CD4-positive, alpha-beta T cell treated with Interferon alpha-2 for 1 hour (primary cell): ENCODE data around the gene SPG11.
"Not testable (repeated sequence)": the region's sequence is repeated elsewhere in the genome, so short reads cannot be mapped to it uniquely, and the experiment has no call there.

ENCODE experiments used
- DNase-seq, 2 donors: peaks; one replicate each; pipeline ENCODE4 v3.0.0-alpha.2; 2020 to 2022

The SPG11 gene

GRCh38 chr15:44554934-44555723, 108.3 kb downstream of the SPG11 start:
- DNase-seq, result no peak

- DNase-seq, result no peak
Measured at GRCh38 chr15:44550734-44551133, 112.7 kb downstream of the SPG11 start.

GRCh38 chr15:44550256-44550655, 113.2 kb downstream of the SPG11 start:
- DNase-seq, result peak in 1 of 2 donors; percentile 37

- not testable (repeated sequence) for DNase-seq
Measured at GRCh38 chr15:44549152-44549551, 114.3 kb downstream of the SPG11 start.

GRCh38 chr15:44545913-44546802, 117.3 kb downstream of the SPG11 start:
- peak in 1 of 2 donors; percentile 57 for DNase-seq

- DNase-seq, result not testable (repeated sequence)
Measured at GRCh38 chr15:44544745-44545144, 118.7 kb downstream of the SPG11 start.

GRCh38 chr15:44542596-44542995, 120.9 kb downstream of the SPG11 start:
- no peak for DNase-seq

GRCh38 chr15:44541282-44541958, 122.0 kb downstream of the SPG11 start:
- DNase-seq, result no peak

GRCh38 chr15:44537735-44538240, 125.7 kb downstream of the SPG11 start:
- peak in 1 of 2 donors; percentile 41 for DNase-seq

- peak; percentile 96 to 97 for DNase-seq
Measured at GRCh38 chr15:44536962-44537734, 126.3 kb downstream of the SPG11 start, which contains the start of gene EIF3J. Gene EIF3J (plus strand): TSS chr15:44537147. CDS start chr15:44537195, 48 bp downstream.

- no peak for DNase-seq
Measured at GRCh38 chr15:44536302-44536961, 127.0 kb downstream of the SPG11 start.

- peak in 1 of 2 donors; percentile 31 for DNase-seq
Measured at GRCh38 chr15:44535523-44536301, 127.8 kb downstream of the SPG11 start.

- no peak for DNase-seq
Measured at GRCh38 chr15:44535092-44535491, 128.4 kb downstream of the SPG11 start.

GRCh38 chr15:44532689-44533088, 130.8 kb downstream of the SPG11 start:
- DNase-seq, result no peak

GRCh38 chr15:44532275-44532674, 131.2 kb downstream of the SPG11 start:
- not testable (repeated sequence) for DNase-seq

GRCh38 chr15:44530653-44531052, 132.8 kb downstream of the SPG11 start:
- DNase-seq, result no peak

- no peak for DNase-seq
Measured at GRCh38 chr15:44529864-44530604, 133.4 kb downstream of the SPG11 start.

- DNase-seq, result no peak
Measured at GRCh38 chr15:44527241-44527640, 136.2 kb downstream of the SPG11 start.

GRCh38 chr15:44525018-44525417, 138.4 kb downstream of the SPG11 start:
- DNase-seq, result no peak

- DNase-seq, result no peak
Measured at GRCh38 chr15:44519537-44519936, 143.9 kb downstream of the SPG11 start.
